ENCODE data around the gene TTLL10. TPM values are rescaled to one million over a fixed set of nuclear protein-coding genes. Genes with fewer than 3 reads are reported as not detected.

The TTLL10 gene, protein sequence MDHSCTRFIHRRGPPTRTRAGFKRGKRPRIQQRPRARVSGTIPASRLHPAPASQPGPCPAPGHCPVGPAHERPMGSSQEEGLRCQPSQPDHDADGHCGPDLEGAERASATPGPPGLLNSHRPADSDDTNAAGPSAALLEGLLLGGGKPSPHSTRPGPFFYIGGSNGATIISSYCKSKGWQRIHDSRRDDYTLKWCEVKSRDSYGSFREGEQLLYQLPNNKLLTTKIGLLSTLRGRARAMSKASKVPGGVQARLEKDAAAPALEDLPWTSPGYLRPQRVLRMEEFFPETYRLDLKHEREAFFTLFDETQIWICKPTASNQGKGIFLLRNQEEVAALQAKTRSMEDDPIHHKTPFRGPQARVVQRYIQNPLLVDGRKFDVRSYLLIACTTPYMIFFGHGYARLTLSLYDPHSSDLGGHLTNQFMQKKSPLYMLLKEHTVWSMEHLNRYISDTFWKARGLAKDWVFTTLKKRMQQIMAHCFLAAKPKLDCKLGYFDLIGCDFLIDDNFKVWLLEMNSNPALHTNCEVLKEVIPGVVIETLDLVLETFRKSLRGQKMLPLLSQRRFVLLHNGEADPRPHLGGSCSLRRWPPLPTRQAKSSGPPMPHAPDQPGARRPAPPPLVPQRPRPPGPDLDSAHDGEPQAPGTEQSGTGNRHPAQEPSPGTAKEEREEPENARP
- 0.63 TPM for polyA plus RNA-seq (2013, experiment 1 of 2)
- polyA plus RNA-seq (2013, experiment 2 of 2) = not detected

- 37 to 42% methylated on average over 31 to 32 of the region's 35 CpGs for WGBS, 2 experiments (ENCODE audit: insufficient coverage in 2 of 2)
- Histone ChIP-seq H3K27ac (ENCODE audit: low read depth, low read length, severe bottlenecking) (no peak within 1 kb of the TSS), H3K36me3 (ENCODE audit: control insufficient read depth, insufficient read depth, low read length) (no peaks in the 10 kb centered on the region), H3K9me3 (ENCODE audit: control insufficient read depth, low read length) (no peaks in the 10 kb centered on the region), H3K4me3 (ENCODE audit: extremely low read depth, insufficient read depth, low read length, poor library complexity, severe bottlenecking) (no peak within 1 kb of the TSS), H3K4me1 (ENCODE audit: control insufficient read depth, insufficient read depth, low read length, poor library complexity, severe bottlenecking) (peaks cover 9% of the 10 kb centered on the region)
These were observed at the start of gene TTLL10 for GRCh38 chr1:1173793-1174415. TTLL10 (plus strand) TSS chr1:1173880; CDS start chr1:1179216, 5,336 bp downstream.

DNA sequence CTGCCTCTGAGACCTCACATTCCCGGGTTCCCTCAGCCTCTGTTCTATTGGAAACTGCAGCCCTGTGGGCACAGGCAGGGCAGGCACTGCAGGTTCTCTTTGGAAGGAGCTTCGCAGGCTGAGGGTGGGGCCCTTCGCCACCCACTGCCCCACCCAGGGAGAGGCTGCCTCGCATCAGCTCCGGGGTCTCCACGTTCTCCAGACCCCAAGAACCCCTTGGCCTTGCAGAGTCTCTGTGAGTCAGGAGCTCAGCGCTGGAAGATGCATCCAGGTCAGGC is 49.2 kb upstream of the TTLL10 start:
- Histone ChIP-seq H3K4me3 (ENCODE audit: extremely low read depth, insufficient read depth, low read length, poor library complexity, severe bottlenecking) (no peak overlapping the region), H3K27ac (ENCODE audit: low read depth, low read length, severe bottlenecking) (no peak overlapping the region), H3K9me3 (ENCODE audit: control insufficient read depth, low read length) (no peaks in the 10 kb centered on the region), H3K36me3 (ENCODE audit: control insufficient read depth, insufficient read depth, low read length) (no peaks in the 10 kb centered on the region), H3K4me1 (ENCODE audit: control insufficient read depth, insufficient read depth, low read length, poor library complexity, severe bottlenecking) (peaks cover 4% of the 10 kb centered on the region)
- WGBS, 2 experiments (ENCODE audit: insufficient coverage in 2 of 2) = 91 to 98% methylated on average over 7 of the region's 7 CpGs

DNA sequence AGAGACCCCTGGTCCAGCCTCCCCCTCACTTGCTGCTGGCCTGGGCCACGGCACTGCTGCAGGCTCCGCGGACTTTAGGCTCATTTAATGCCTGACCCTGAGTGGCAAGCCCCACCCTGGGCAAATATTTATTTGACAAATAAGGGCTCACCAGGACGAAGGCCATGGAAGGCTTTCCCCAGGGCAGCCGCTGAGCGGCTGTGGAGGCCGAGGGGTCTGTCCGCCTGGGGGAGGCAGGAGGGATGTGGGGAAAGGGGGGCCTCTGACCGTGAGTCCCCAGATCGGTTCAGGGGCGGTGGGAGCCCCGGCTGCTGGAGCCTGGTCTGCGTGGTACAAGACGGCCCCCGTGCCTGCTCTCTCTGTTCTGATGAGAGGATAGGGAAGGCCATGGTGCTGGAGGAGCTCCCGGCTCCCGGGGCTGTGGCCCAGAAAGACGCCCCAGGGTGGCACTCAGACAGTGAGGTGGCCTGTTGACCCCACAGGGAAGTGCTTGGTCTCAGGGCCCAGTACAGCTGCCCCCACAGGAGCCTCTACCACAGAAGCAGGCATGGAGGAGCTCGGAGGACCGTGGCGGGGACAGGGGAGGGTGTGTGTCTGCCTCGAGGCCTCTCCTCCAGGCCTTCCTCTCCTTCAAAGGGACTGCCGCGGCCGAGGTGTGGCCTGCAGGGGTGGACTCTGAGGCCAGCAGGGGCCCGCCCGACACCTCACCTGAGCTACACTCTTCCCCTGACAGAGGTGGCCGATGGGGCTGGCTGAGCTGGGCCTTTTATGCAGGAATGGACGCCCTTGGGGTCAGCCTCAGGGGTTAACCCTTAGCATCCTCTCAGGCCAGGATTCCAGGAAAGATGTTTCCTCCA is 48.7 kb upstream of the TTLL10 start:
- Histone ChIP-seq H3K27ac (ENCODE audit: low read depth, low read length, severe bottlenecking) (no peak overlapping the region), H3K9me3 (ENCODE audit: control insufficient read depth, low read length) (no peaks in the 10 kb centered on the region), H3K36me3 (ENCODE audit: control insufficient read depth, insufficient read depth, low read length) (no peaks in the 10 kb centered on the region), H3K4me1 (ENCODE audit: control insufficient read depth, insufficient read depth, low read length, poor library complexity, severe bottlenecking) (peaks cover 4% of the 10 kb centered on the region), H3K4me3 (ENCODE audit: extremely low read depth, insufficient read depth, low read length, poor library complexity, severe bottlenecking) (no peak overlapping the region)
- WGBS, 2 experiments (ENCODE audit: insufficient coverage in 2 of 2) = 89 to 91% methylated on average over 24 to 29 of the region's 29 CpGs

DNA sequence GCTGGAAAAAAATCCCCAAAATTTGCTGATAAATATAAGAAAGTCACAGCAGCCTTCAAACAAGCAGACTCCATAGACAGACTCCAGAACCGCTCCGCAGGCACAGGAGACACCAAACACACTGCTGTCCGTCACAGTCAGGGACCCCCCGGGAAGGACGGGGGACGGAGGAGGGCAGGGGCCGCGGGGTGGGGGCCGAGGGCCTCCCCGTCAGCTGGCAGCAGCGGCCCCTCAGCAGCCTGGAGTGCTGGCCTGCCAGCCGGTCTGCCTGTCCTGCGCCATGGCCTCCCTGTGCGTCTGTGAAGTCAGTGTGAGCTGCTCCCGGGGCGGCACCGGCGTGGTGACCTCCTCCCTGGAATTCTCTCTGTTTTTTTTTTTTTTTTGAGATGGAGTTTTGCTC is 47.7 kb upstream of the TTLL10 start:
- WGBS, 2 experiments (ENCODE audit: insufficient coverage in 2 of 2) = 91 to 96% methylated on average over 10 to 16 of the region's 18 CpGs
- peaks cover 4% of the 10 kb centered on the region for H3K4me1 ChIP-seq (ENCODE audit: control insufficient read depth, insufficient read depth, low read length, poor library complexity, severe bottlenecking)
- H3K4me3 ChIP-seq (ENCODE audit: extremely low read depth, insufficient read depth, low read length, poor library complexity, severe bottlenecking) = no peak overlapping the region
- H3K27ac ChIP-seq (ENCODE audit: low read depth, low read length, severe bottlenecking) = no peak overlapping the region
- no peaks in the 10 kb centered on the region for H3K36me3 ChIP-seq (ENCODE audit: control insufficient read depth, insufficient read depth, low read length)
- no peaks in the 10 kb centered on the region for H3K9me3 ChIP-seq (ENCODE audit: control insufficient read depth, low read length)

DNA sequence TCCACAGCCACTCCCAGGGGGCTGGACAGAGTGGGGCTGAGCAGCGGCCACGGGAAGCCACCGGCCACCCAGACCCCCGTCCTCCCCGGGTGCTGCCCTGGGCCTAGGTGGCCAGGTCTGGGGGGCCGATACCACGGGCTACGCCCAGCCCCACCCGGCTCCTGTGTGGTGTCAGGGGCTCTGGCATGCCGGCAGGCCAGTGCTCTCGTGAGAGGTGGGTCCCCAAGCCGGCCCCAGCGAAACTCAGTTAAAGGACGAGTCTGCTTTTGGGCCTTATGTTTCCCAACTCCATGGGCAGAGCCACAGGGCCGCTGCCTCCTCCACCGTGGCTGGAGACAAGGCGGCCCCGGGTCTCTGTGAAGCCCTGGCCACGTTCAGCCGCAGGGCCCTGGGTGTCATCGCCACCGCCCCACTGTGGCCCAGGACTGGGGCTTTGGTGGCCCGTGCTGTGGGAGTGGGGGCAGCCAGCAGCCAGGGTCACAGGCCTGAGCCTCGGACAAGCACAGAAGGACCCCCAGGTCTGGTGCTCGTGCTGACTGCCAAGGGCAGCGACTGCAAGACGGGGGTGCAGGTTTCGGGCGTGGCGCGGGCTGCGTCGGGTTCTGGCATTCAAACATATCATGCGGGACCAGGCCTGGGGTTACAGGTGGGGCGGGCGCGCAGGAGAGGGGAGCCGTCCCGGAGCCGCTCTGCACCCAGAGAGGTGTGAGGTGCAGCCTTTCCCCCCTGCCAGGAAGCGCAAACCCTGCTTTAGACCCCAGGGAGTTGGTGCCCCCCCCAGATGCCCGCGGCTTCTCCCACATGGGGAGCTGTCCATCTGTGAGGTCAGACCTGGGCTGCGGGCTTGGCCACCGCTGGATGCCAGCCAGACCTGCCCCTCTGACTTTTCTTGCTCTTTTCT is 45.9 kb upstream of the TTLL10 start:
- Histone ChIP-seq H3K36me3 (ENCODE audit: control insufficient read depth, insufficient read depth, low read length) (no peaks in the 10 kb centered on the region), H3K4me3 (ENCODE audit: extremely low read depth, insufficient read depth, low read length, poor library complexity, severe bottlenecking) (no peak overlapping the region), H3K27ac (ENCODE audit: low read depth, low read length, severe bottlenecking) (no peak overlapping the region), H3K4me1 (ENCODE audit: control insufficient read depth, insufficient read depth, low read length, poor library complexity, severe bottlenecking) (no peaks in the 10 kb centered on the region), H3K9me3 (ENCODE audit: control insufficient read depth, low read length) (no peaks in the 10 kb centered on the region)
- 93 to 96% methylated on average over 34 to 43 of the region's 45 CpGs for WGBS, 2 experiments (ENCODE audit: insufficient coverage in 2 of 2)

DNA sequence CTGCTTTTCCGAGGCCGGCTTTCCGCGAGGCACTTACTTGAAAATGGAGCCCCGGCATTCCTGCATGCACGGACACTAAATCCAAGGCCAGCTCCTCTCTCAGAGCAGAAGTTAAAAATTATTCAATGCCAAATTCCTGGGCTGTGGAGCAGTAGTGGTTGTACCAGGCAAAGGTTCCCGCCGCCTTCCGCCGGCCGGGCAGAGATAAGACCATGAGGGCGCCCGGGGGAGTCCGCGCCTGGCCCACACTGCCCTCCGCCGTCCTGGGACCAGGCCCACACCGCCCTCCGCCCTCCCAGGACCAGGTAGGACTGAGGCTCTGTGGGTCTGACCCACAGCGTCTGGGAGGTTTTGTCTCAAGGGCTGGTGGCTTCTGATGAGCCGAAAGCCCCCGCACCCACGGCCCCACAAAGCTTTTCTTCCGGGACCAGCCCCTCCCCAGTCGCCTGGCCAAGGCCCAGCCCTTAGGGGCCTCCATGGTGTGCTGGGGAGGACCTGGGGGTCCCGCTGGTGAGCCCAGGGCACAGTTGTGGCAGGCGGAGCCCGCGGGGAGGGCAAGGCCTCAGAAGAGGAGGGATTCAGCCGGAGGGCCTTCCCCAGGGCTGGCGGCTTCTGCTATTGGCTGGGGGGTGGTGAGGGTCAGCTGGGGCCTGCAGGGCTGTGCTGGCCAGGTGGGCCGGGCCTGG is 45.1 kb upstream of the TTLL10 start:
- Histone ChIP-seq H3K27ac (ENCODE audit: low read depth, low read length, severe bottlenecking) (no peak overlapping the region), H3K9me3 (ENCODE audit: control insufficient read depth, low read length) (no peaks in the 10 kb centered on the region), H3K4me1 (ENCODE audit: control insufficient read depth, insufficient read depth, low read length, poor library complexity, severe bottlenecking) (no peaks in the 10 kb centered on the region), H3K4me3 (ENCODE audit: extremely low read depth, insufficient read depth, low read length, poor library complexity, severe bottlenecking) (no peak overlapping the region), H3K36me3 (ENCODE audit: control insufficient read depth, insufficient read depth, low read length) (no peaks in the 10 kb centered on the region)
- 93 to 95% methylated on average over 26 to 30 of the region's 32 CpGs for WGBS, 2 experiments (ENCODE audit: insufficient coverage in 2 of 2)

DNA sequence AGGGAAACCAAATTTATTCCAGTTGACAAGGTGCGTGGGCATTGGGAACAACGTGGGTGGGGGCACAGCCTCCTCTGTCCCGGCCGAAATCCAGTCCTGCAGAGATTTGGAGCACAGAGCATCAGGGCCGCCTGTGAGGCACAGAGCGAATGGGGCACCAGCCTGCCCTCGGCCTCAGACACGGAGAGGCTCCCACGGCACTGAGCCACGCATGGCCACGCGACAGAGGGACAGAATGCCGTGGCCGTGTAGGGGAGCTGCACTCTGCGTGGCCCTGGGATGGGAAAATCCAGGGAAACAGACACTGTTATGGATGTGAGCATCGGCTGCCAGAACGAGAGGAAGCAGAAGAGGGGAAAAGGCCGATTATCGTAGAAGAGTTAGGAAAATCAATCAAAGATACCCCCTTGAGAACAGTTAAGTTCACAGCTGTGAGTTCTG is 44.3 kb upstream of the TTLL10 start:
- no peaks in the 10 kb centered on the region for H3K36me3 ChIP-seq (ENCODE audit: control insufficient read depth, insufficient read depth, low read length)
- no peaks in the 10 kb centered on the region for H3K4me1 ChIP-seq (ENCODE audit: control insufficient read depth, insufficient read depth, low read length, poor library complexity, severe bottlenecking)
- H3K4me3 ChIP-seq (ENCODE audit: extremely low read depth, insufficient read depth, low read length, poor library complexity, severe bottlenecking) = no peak overlapping the region
- 94 to 97% methylated on average over 17 to 19 of the region's 19 CpGs for WGBS, 2 experiments (ENCODE audit: insufficient coverage in 2 of 2)
- no peak overlapping the region for H3K27ac ChIP-seq (ENCODE audit: low read depth, low read length, severe bottlenecking)
- no peaks in the 10 kb centered on the region for H3K9me3 ChIP-seq (ENCODE audit: control insufficient read depth, low read length)

DNA sequence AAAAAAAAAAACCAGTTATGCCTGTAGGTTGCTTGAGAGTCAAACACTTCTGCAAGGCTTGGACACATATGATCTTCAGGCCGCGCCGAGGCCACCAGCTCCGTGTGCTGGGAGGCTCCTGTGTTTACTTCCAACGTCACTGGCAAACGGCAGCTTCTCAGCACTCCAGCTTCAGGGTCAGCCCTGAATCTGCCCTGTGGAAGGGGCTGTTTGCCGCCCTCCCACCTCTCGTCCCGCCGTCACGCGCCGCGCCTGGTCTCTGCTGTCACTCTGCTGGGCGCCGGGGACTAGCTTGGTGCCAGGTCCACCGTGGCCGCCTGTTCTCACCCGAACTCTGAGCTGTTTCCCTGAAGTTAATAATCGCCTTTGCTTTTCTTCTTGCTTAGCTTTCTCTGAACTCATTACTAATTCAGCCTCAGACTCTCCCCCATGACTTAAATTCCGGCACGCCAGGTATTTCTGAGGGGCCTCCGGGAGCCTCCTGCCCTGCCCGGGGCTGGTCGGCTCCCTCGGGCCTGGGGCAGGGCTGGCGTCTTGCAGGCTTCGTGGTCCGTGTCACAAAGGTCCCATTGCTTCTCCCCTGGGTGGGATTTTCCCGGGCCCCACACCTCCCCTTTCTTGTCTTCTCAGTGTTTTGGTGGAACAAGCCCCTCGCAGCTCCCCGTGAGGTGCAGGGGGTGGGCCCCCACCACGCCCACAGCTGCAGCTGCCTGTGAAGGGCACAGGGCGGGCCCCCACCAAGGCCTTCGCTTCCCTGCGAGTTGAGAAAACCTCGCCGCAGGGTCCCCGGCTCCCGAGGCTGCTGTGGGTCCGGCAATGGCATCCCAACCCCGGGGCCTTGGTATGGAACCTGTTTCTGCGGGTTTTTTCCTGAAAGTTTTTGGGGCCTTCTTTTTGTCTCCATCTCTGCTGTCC is 43.2 kb upstream of the TTLL10 start:
- no peak overlapping the region for H3K4me3 ChIP-seq (ENCODE audit: extremely low read depth, insufficient read depth, low read length, poor library complexity, severe bottlenecking)

More for the DNA sequence above, 43.2 kb upstream of the TTLL10 start:
- 88 to 90% methylated on average over 37 to 41 of the region's 43 CpGs for WGBS, 2 experiments (ENCODE audit: insufficient coverage in 2 of 2)
- no peaks in the 10 kb centered on the region for H3K36me3 ChIP-seq (ENCODE audit: control insufficient read depth, insufficient read depth, low read length)
- H3K4me1 ChIP-seq (ENCODE audit: control insufficient read depth, insufficient read depth, low read length, poor library complexity, severe bottlenecking) = no peaks in the 10 kb centered on the region
- no peak overlapping the region for H3K27ac ChIP-seq (ENCODE audit: low read depth, low read length, severe bottlenecking)
- H3K9me3 ChIP-seq (ENCODE audit: control insufficient read depth, low read length) = no peaks in the 10 kb centered on the region

All from mesodermal cell (in vitro differentiated cells).